ENCODE measurements around the gene IL12A.

DNA sequence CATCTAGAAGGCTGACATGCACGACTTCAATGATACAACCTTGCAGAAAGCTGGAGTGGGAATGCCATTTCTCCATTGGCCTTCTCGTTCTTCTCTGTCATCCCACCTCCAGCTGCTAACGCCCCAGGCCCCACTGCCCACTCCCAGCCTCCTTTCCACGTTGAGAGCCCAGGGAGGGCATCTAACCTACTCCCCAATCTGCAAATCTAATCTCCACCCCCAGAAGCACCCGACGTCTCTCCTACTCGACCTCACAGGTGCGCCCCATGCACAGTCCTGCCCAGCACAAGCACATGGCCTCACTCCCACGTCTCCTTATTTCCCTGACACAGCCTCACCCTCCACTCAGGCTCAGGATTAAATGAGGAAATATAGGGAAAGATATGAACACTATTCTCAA lies 33.4 kb downstream of the IL12A start:
- no peak for TF ChIP-seq POLR2A (IDR thresholded peaks at IDR 0.05)
- TF ChIP-seq, protein P1, sequence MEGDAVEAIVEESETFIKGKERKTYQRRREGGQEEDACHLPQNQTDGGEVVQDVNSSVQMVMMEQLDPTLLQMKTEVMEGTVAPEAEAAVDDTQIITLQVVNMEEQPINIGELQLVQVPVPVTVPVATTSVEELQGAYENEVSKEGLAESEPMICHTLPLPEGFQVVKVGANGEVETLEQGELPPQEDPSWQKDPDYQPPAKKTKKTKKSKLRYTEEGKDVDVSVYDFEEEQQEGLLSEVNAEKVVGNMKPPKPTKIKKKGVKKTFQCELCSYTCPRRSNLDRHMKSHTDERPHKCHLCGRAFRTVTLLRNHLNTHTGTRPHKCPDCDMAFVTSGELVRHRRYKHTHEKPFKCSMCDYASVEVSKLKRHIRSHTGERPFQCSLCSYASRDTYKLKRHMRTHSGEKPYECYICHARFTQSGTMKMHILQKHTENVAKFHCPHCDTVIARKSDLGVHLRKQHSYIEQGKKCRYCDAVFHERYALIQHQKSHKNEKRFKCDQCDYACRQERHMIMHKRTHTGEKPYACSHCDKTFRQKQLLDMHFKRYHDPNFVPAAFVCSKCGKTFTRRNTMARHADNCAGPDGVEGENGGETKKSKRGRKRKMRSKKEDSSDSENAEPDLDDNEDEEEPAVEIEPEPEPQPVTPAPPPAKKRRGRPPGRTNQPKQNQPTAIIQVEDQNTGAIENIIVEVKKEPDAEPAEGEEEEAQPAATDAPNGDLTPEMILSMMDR (IDR thresholded peaks at IDR 0.05 in 4 of 5, conservative IDR thresholded peaks at IDR 0.05 in 1 of 5) = no peak

Measured in gastrocnemius medialis (tissue), 4 donors.